Activated CD4-positive, alpha-beta T cell treated with anti-CD3 and anti-CD28 coated beads, Interleukin-10, Interleukin-2, amounts not matched to agents 100 ng/mL and 50 ng/mL, durations not matched to agents 16 hours and 8 hours (primary cell): Measurements from ENCODE around the gene SLC15A3.

ENCODE experiments used
- DNase-seq: peaks from one replicate; pipeline ENCODE4 v3.0.0-alpha.2; 2020

The SLC15A3 gene

GRCh38 chr11:60927061-60927592 is 24.8 kb downstream of the SLC15A3 start:
- no peak for DNase-seq

- DNase-seq: no peak
These were observed 25.5 kb downstream of the SLC15A3 start for GRCh38 chr11:60926500-60926899.

DNA sequence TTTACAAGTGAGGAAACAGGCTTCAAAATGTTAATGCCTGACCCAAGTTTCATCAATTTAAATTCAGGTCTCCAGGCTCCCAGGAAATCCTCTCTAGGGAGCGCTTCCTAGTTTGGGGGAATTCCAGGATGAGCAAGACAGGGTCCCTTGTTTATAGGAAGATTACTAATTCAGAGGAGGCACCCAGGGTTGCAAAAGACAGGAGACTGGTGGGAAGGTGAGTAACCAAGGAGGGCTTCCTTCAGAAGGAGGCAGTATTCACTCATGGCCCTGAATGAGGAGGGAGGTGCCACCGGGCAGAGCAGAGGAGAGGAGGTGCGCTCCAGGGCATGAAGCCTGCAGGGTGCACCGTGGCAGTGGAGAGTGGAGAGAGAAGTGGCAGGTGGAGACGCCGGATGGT is 26.1 kb downstream of the SLC15A3 start:
- no peak for DNase-seq

DNA sequence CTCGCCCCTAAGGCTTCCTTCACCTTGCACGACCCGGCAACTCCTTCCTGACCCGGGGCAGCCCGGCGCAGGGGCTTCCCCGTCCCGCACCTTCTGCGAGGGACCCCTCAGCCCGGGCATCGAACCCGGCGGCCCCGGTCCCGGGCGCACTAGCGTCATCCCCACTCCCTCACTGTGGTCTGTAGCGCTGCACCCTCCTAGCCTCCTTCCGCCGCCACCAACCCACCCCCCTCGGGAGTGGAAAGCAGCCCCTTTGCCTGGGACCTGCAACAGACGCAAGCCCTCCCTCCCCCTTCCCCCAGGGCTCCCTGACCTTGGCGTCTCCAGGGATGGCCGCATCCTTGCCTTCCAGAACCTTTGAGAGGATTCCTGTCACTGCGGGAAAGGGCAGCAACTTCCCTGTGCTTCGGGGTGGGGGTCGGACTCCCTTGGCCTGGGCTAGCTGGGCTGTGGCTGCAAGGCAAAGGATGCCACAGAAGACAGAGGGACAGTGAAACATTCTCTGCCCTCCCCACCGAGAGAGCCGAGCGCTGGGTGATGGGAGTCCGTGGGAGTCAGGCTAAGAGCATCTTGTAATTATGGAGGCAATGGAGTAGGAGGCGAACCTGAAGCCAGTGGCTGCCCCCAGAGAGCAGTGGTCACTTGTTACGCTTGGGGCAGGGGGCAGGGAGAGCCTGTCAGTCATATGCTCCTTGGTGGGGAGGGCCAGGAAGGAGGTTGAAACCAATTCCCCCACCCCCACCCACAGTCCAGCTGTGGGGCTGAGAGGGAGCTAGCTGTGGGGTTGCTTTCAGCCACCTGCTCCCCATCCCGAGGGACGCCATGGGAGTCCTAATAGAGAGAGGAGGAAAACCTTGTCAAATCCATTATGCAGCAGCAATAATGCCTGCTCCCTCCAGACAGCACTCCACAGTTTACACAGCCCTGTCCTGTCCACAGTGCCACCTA is 26.8 kb downstream of the SLC15A3 start:
- no peak for DNase-seq

- DNase-seq: peak; percentile 32
These were observed 27.7 kb downstream of the SLC15A3 start, which contains the start of gene TMEM132A for GRCh38 chr11:60924110-60924905. Gene TMEM132A (plus strand): TSS chr11:60924460. CDS start chr11:60924634, 174 bp downstream.

DNA sequence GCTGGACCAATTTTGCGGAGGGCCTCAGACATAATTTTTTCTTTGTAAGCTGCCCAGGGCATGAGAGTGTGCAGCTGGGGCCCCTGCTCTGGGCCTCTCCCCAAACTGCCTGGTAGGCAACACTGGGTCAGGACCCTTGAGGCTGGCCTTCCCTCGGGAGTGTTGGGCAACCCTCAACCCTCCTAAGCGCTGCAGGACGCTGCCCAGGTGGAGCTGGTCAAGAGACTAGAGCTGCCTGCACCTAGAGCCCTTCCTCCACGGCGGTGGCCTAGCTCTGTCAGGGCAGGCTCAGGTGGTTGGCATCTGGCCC is 28.2 kb downstream of the SLC15A3 start:
- DNase-seq: no peak

DNA sequence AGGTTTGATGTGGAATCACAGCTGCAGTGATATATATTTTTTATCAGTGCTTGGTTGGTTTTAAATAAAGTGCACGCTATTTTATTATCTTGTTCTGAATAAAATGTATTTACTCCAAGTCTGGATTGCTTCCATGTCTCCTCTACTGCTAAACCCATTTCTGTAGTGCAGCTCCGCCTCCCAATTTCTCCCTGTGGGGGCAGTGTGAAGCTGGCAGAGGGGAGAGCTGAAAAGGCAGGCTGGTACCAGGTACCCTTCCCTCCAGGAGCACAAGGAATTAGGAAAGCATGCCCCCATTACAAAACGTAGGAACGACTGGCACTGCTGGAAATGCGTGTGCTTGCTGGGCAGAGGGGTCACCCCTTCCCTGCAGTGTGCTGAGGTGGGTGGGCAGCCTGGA is 28.6 kb downstream of the SLC15A3 start:
- DNase-seq: no peak

DNA sequence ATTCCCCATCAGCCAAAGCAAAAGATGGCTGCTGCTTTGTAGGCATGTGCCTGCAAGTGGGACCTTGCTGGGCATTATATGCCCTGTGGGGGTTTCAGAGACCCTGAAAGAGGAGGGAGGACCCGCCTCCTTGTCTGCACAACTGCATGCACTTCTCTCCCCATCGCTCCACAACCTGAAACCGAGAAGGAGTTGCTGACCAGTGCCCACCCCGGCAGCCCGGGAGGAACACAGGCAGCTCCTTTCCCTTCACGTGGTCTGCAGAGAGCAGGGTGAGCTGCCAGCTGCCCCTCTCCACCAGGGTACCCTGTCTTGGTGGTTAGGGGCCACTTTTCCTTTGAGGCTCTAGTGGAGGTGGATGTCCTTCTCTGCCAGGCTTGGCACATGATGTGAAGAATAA is 29.1 kb downstream of the SLC15A3 start:
- DNase-seq: no peak

DNA sequence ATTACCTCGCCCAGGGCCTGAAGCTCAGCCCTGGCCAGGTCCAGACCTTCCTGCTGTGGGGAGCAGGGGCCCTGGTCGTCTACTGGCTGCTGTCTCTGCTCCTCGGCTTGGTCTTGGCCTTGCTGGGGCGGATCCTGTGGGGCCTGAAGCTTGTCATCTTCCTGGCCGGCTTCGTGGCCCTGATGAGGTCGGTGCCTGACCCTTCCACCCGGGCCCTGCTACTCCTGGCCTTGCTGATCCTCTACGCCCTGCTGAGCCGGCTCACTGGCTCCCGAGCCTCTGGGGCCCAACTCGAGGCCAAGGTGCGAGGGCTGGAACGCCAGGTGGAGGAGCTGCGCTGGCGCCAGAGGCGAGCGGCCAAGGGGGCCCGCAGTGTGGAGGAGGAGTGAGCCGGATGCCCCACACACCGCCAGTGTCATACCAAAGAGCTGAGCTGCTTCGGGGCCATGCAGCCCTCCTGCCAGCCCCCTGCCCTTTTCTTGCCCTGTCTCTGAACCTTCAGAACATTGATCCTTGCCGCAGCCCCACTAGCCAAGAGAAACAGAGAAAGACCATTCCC is 30.1 kb downstream of the SLC15A3 start:
- DNase-seq: no peak

- DNase-seq: no peak
These were observed 30.7 kb downstream of the SLC15A3 start for GRCh38 chr11:60921259-60921658.

GRCh38 chr11:60919956-60920355 is 32.0 kb downstream of the SLC15A3 start:
- no peak for DNase-seq

DNA sequence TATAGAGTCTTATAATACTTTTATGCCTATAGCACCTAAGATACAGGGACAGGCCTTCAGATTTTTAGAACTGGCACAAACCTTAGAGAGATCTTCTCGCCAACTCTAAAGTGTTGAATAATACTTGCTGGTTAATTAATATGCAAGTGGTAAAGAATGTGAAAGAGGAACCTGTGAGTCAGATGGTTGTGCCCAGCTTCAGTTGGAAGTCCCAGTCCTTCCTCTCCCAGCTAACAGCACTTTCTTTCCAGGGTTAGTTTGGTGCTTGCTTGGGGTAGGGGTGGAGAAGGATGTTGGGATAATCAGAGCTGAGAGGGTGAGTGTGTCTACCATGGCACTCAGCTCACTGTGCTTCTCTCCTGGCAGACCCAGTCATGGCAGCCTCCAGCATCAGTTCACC is 32.7 kb downstream of the SLC15A3 start:
- no peak for DNase-seq

DNA sequence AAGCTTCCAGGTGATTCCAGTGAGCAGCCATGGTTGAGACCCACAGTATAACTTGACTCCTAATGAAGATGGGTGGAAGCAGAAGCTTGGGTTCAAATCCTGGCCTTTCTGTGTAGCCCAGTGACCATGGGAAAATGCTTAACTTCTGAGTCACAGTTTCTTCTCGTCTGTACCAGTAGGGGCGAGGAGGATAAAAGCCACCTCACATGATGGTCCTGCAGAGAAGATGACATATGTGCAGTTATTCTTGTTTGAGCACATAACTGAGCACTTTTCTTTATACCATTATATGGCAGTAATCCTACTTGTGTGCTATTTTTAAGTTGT is 33.1 kb downstream of the SLC15A3 start:
- DNase-seq: no peak

GRCh38 chr11:60918251-60918938 is 33.6 kb downstream of the SLC15A3 start:
- DNase-seq: no peak

DNA sequence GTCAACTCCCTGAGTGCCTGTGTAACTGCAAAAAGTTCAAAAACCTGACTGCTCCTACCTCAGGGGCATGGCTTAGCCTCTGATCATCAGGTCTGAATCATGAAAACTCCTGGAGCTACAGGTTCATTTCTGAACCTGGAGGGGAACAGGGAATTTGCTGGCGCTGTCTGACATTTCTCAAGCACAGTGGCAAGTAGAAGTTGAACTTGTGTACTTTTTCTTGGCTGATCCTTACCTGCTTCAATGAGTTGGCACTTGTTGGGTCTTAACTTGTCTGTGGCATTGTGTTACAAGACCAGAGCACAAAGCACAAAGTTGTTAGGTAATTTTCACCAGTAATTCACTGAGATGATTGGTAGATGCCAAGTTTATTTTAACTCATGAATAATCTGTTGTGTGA is 34.7 kb downstream of the SLC15A3 start:
- no peak for DNase-seq

DNA sequence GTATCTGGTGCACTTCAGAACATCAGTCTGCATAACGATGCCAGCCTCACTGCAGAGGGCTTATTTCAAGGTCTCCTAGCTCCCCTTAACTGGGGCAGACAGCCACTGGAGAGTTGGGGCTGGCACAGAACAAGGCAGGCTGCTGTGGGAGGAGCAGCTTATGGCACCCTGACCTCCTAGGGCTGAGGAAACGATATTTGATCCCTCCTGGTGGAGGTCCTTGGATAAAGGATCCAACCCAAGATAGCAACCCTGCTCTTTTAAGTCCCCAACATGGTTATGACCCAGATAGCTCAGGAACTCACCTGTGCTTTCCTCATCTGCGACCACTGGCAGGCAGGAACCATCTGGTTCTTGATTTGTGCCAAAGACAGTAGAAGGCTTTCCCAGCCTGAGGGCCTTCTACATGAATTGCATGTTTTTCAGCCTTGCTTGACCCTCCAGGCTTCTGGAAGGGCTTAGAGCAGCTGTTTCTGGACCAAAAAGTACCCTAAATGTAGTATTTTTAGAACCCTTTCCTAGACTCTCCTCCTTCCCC is 35.2 kb downstream of the SLC15A3 start:
- no peak for DNase-seq

DNA sequence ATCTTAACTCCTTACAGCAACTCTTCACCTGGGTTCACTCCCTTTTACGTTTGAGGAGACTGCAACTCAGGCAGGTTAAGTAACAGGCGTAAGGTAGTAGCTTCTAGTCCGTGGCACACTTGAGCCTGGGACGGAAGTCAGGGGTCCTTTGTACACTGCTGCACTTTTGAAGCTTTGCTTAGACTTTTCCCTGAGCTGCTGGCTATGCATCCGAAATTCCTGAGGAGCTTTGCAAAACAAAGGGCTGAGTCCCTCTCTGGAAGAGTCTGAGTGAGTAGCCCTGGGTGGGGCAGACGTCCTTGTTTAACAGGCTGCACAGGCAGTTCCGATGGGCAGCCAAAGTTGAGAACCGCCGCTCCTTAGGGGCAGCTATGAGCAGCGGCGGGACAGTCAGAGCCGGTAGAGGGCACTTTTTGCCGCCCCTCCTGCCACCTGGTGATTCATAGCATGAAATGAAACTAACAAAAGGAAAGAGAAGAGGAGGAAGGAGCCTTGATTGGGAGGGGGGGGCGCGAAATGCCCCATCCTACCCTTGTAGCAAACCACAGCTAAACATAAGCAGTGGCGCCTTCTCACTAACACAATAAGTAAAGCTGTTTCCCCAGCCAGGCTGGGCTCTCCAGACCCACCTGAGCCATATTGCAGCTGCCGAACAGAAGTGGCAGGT is 36.6 kb downstream of the SLC15A3 start:
- peak; percentile 92 for DNase-seq

DNA sequence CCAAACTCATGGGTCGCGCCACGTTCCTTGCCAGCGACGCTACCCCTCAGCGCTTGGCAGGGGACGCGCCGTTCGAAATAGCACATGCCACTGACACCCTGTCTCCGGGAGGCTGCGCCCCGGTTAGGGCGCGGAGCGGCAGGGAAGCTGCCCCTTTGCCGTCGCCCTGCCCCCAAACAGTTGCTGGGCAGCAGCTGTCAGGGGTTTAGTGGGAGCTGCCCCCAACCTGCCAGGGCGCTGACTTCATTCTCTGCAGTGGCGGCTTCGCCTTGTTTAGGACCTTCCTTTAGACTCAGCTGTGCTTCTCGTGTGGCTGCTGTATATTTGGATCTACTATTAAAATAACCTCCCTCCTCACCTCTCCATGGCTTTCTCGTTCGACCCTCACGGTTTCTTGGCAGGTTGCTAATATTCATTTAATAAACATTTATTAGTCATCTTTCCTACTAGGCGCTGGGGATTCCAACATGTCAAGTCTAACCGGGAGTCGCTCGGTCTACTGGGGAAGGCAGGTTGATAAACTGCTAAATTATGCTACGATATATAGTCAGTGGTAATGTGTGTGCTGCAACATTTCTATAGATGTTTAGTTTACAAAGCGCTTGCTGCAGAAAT is 37.2 kb downstream of the SLC15A3 start:
- peak; percentile 38 for DNase-seq

DNA sequence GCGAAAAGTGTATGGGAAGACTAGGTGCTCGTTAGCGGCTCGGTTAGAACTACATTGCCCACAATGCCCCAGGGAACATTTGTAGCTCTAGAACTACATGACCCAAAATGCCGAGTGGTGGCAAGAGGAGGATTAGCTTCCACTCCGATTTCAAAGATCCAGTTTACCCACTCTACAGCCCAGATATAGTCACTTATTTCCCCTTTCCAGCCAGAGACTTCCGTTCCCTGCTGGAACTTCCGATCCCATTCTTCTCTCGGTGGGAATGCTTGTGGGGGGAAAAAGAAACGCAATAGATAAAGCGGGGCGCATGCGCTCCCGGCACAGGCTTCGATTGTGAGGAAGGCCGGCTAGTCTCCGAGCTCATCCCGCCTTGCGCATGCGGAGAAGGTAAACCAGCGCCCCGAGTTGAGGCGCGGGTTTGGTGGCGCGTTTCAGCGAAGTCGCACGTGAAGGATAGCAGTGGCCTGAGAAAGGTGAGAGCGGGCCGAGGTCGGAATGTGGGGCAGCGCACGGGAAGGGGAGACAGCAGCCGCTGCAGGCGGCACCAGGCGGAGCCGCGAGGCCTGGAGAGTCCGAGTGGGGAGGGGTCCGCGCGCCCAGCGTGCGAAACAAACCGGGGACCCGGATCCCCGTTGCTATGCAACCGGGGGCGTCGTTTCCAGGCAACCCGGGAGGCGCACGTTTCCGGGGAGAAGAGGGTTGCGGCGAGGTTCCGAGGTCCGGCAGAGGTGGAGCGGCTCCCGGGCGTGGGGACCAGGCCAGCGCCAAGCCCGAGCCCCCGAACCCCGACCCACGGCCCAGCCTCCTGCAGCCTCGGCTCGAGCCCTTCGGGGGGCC is 38.0 kb downstream of the SLC15A3 start, which contains the start of gene TMEM109:
Gene TMEM109, plus strand, starts transcription at position 366 of the 840 bp plus-strand sequence. CDS start 5,536 bp downstream, outside the sequence.
- DNase-seq: peak; percentile 94

DNA sequence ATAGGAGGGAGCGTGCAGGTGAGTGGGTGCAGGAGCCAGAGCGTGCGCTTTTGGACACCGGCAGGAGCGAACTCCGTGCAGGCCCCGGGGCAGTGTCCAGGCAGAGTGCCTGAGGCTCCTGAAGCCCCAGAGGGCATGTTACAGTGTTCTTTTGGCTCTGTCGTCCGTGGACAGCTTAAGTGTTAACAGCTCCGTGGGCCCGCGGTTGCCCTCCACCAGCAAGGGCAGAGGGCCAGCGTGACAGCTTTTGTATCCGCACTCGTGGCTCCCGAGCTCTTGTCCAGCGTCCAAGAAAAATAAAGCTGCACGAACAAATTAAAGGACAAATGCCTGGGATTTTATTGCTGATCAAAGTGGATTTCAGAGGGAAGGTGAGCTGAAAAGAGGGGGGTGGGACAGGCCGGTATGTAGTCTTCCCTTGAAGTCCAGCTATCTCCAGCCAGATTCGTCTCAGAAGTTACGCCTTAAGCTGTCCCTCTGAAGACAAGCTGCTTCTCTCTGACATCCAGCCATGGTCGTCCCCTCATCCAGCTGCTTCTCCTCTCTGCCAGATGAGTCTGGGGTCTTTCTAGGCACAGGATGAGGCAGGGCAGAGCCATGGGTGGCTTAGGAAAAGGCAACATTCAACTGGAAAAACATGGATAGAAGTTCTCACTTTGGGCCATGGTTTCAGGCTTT is 39.0 kb downstream of the SLC15A3 start:
- no peak for DNase-seq
